A549 treated with Hydrocortisone at 1 μM for 4 hours (cell line): ENCODE measurements around the gene CKB. TPM values are rescaled to one million over a fixed set of nuclear protein-coding genes. Genes with fewer than 3 reads are reported as not detected.

Experiments
- total RNA-seq: library from RNA; stranded (reverse); fragments of 200-300 nt; extraction: Qiagen RNA extraction; gene quantifications from 5 replicates; pipeline ENCODE4 v1.2.3, GENCODE V29; 2022

Gene CKB
- 123 to 162 TPM (median 147 TPM) in 5 replicates for total RNA-seq

GRCh38 chr14:103522649-103523574 is at the start of gene CKB:
Gene CKB (minus strand): TSS chr14:103522830. CDS start chr14:103522493, 337 bp downstream.

GRCh38 chr14:103562429-103563225 is 40.0 kb upstream of the CKB start, which contains the start of the genes BAG5 and COA8:
Gene BAG5 (minus strand): TSS chr14:103562657. CDS start chr14:103561164, 1,493 bp downstream.
Gene COA8 (plus strand): TSS chr14:103562960. CDS start chr14:103563002, 42 bp downstream.

GRCh38 chr14:103528587-103529382 is 6.2 kb upstream of the CKB start, which contains the start of gene TRMT61A:
Gene TRMT61A (plus strand): TSS chr14:103529196. CDS start chr14:103529979, 783 bp downstream.

Other genes starting within 250 kb of the CKB start
- 192 to 280 TPM (median 262 TPM) in 5 replicates for gene EIF5, start 188.6 kb downstream of the CKB start, total RNA-seq
- 52.4 to 62.6 TPM (median 53.7 TPM) in 5 replicates for gene MARK3, start 137.4 kb downstream of the CKB start, total RNA-seq
- gene TRMT61A, start 6.4 kb upstream of the CKB start, total RNA-seq, result 19.1 to 28.0 TPM (median 25.1 TPM) in 5 replicates
- 21.8 to 28.0 TPM (median 23.5 TPM) in 5 replicates for gene BAG5, start 39.8 kb upstream of the CKB start, total RNA-seq
- gene COA8, start 40.1 kb upstream of the CKB start, total RNA-seq, result 45.6 to 64.1 TPM (median 53.5 TPM) in 5 replicates
- 89.2 to 113 TPM (median 100 TPM) in 5 replicates for gene KLC1, start 106.4 kb upstream of the CKB start, total RNA-seq
- 26.1 to 33.7 TPM (median 28.0 TPM) in 5 replicates for gene XRCC3, start 192.6 kb upstream of the CKB start, total RNA-seq
- gene ZFYVE21, start 193.0 kb upstream of the CKB start, total RNA-seq, result 35.8 to 45.2 TPM (median 40.1 TPM) in 5 replicates